DMS53 treated with DMSO at 0.1 percent for 48 hours (cell line): ENCODE data around the gene LOXL3.
"Not testable (repeated sequence)": the region's sequence is repeated elsewhere in the genome, so short reads cannot be mapped to it uniquely, and the experiment has no call there.

Experiments used
- DNase-seq: peaks from one replicate; lab custom pipeline; 2025; ENCODE audit not compliant: unreplicated experiment; lab: John Stamatoyannopoulos, UW

The LOXL3 gene

DNA sequence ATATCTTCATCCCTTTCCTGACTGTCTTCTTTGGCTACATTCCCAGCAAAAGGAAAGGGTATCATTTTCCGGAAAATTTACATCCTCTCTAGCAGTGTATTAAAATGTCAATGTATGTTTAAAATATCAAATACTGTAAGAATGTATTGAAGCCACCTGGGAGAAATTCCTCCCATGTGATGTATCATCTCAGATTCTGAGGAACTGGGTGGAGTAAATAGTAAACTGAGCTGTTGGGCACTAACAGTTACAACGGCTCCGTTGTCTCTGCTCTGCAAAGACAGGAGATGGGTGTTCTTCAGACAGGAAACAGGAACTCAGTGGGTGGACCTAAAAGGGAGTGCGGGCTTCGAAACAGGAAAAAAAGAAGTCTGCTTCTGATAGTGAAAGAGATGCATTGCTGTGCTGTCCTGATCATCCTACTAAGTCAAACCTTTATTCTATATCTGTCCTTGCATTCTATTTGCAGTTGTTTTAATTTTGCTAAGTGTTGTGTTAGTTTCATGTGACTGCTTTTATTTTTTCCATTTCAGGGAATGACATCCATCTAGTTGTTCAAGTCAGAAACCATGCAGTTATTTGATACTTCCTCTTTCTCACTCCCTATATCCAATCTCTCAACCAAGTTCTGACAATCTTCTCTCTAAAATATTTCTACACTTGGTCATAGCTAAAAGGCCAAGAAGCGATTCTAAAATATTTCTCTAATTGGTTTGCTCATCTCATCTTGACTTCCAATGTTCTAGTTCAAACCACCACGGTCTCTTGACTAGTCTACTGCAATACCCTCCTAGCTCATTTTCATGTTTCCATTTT lies 20.2 kb upstream of the LOXL3 start:
- DNase-seq: no peak

DNA sequence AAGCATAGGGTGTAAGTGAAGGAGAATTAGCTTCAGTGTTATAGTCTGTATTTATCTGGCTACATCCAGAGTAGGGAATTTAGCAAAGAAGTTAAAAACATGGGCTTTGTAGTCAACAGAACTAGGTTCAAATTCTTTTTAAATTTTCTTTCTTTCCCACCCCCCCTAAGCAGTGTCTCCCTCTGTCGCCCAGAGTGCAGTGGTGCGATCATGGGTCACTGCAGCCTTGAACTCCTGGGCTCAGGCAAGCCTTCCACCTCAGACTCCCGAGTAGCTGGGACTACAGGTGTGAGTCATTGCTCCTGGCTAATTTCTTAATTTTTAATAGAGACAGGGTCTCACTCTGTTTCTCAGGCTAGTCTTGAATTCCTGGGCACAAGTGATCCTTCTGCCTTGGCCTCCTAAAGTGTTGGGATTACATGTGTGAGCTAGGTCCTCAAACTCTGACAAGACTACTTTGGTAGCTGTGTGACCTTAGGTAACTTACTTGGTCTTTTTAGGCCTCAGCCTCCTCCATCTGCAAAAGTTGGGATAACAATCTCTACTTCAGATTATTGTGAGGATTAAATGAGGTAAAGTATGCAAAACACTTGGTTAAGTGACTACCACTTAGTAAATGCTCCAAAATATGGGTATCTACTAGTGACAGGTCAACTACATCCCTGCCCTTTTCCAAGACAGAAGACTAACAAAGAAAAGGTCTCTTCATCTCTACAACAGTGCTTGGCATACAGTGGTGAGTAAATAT lies 18.6 kb upstream of the LOXL3 start:
- no peak for DNase-seq

DNA sequence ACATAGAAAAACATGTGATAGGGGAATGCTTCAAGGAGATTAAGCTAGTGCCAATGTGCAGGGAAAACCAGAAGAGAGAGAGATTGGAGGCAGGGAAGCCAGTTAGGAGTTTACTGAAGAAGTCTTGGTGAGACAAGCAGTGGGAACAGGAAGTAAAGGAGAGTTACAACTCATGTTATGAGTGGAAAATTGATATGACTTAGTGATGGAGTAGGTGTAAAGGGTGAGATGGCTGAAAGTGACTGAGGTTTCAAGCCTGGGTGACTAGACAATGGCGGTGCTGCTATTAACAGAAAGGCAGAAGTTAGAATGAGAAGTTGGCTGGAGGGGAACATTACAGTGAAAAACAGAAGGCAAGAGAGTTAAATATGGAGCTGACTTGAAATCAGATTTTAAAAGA lies 17.3 kb upstream of the LOXL3 start:
- DNase-seq: no peak

DNA sequence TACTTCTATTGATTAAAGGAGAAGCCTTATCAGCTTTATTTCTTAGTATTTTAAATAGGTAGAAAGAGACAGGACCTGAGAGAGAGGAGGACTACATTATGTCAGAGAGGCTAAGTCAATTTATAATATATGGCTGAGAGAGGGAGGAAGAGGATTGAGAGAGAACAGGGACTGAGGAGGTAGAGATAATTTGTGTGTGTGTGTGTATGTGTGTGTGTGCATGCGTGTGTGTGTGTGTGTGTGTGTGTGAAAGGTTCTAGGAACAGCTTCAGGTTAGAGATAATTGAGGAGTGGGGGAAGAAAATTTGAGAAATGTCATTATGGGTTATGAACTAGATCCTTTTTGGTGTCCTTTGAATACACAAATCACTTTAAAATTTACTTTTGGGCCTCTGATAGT lies 15.9 kb upstream of the LOXL3 start:
- DNase-seq: no peak

DNA sequence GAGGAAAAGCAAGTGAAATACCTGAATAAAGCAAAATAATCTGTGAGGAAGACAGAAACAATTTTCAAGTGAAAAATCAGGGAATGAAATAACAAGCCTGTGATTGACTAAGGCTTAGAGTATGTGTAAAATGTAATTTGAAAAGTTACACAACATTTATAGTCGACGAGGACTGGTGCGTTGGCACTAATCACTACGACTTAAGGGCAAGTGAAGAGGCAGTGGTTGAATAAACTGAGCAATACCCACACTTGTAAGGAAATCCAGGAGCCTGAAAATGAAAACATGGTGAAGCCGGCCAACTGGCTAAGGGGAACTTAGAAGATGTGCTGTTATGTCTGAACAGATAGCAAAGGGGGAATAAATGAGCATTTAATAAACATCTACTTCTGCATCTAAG lies 14.1 kb upstream of the LOXL3 start:
- no peak for DNase-seq

DNA sequence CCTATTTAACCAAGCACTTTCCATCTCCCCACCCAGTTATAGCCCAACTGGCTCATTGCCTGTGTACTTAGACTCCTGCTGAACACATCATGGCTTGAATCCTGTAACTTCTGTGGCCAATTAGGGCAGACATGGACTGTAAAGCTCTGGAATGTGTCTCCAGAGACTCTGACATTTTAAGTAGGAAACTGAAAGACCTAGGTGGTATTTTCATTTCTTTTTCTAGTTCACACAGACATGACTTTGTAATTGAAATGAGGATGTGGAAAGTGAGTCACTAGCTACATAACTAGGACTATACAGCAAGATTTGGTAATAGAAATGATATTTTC lies 13.0 kb upstream of the LOXL3 start:
- DNase-seq: no peak

DNA sequence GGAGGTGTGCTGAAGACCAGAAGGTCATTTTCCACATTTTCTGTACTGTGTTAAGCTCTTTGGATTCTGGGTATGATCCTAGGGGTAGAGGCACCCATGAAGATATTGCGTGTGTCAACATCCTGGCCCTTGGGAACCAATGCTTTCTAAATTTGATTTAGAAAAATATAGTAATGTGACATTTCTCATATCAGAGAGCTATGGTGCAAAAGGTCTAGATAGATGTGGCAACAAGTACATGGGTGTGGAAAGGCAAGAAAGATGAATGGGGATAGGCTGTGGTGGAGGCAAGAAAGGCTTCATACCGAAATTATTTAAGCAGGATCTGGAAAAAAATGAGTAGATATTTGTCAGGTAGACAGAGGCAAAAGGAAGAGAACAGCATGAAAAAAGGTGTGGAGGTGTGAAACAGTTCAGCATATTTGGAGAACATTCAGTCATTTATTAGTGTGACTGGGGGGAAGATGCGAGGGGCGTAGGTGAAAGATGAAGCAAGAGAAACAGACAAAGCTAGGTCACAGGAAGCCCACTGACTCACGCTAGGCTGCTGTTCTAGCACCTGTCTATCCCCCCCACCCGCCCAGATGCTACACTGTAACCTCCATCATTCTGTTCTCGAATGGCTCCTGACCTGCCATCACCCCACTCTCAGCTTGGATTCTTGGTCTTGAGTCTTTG lies 12.5 kb upstream of the LOXL3 start:
- no peak for DNase-seq

DNA sequence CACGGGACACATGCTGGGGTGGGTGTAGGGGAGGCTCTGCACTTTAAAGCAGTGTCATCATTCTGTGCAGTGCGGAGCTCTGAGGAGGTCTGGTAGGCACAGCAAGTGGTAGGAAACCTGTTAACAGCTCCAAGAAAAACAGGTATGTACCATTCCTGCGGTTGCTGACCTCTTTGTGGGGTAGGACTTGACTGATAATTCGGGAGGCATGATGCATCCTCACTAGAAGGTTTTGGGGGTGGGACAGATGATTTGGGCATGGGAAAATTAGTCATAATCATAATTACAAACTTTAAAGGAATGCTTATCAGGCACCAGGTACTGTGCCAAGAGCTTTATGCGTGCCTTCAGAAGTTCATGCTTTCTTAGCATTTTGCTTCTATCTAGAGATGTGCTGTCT lies 10.5 kb upstream of the LOXL3 start:
- DNase-seq: no peak

DNA sequence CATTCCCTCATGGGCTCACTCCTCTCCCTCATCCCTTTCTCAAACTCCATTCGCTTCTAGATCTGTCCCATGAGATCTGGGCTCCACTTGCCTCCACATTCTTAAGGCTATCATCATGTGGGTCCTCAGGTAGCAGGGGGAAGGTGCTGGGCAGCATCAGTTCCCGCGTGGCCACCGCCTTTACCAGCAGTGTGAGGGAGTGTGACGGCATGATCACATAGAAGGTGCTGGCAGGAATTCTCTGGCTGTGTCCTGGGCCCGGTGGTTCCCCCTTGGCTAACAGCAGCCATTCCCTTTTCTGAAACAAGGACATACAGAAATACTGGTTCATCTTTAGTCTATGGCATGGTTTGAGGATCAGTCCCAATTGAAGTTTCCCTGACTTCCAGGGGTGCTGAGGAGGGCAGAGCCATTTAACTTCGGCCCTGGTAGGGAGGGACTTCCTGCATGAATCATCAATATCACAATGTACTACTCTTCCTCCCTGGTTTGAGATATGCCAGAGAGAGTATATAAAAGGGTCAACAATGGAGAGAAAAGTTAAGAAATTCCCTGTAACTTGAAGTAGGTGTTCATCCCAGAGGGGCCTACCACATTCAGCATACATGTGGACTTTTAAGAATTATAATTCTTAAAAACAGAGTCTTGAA lies 8.5 kb upstream of the LOXL3 start:
- no peak for DNase-seq

DNA sequence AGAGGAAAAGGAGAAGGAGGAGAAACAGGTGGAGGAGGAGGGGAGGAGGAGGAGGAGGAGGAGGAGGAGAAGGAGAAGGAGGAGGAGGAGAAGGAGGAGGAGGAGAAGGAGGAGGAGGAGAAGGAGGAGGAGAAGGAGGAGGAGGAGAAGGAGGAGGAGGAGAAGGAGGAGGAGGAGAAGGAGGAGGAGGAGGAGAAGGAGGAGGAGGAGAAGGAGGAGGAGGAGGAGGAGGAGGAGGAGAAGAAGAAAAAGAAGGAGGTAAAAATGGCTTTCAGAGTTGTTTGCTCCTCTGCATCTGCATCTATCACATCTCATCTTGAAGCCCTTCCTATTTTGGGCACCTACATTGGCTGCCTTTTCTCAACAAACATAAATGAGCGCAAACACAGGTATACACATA lies 7.3 kb upstream of the LOXL3 start:
- DNase-seq: not testable (repeated sequence)

DNA sequence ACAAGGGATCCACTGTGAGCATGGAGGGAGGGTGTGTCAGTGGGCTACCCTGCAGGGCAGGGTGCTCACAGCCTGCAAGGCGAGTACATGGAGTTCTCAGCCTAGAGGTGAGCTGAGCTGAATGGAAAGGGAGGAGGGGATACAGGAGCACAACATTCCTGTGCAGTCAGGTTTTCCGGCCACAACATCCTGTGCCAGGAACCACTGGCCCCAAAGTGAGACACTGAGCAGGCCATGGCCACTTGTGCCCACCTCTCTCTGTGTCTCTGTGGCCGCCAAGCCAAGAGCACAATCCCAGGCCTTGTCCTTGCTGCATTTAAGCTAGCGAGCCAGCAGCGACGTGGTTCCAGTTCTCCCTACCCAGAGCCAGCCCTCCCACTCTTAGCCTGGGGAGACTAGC lies 6.8 kb upstream of the LOXL3 start:
- DNase-seq: no peak

DNA sequence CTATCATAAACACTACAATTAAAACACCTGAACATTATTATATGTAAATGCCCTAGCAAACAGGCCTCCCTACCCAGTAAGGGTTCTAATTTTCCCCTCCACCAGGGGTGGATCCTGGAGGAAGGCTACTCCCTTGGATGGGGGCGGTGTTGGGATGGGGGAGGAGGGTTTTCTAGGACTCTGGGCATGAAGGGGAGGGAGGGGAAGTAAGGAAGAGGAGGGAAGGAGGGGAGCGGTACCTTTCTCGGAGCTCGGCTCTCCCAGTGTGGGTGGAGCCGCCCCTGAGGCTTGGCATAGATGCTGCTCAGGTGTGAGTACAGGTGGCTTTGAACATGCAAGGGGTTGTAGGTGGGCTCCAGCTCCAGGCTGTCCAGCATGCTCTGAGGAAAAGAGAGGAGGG lies 6.2 kb upstream of the LOXL3 start:
- DNase-seq: no peak

DNA sequence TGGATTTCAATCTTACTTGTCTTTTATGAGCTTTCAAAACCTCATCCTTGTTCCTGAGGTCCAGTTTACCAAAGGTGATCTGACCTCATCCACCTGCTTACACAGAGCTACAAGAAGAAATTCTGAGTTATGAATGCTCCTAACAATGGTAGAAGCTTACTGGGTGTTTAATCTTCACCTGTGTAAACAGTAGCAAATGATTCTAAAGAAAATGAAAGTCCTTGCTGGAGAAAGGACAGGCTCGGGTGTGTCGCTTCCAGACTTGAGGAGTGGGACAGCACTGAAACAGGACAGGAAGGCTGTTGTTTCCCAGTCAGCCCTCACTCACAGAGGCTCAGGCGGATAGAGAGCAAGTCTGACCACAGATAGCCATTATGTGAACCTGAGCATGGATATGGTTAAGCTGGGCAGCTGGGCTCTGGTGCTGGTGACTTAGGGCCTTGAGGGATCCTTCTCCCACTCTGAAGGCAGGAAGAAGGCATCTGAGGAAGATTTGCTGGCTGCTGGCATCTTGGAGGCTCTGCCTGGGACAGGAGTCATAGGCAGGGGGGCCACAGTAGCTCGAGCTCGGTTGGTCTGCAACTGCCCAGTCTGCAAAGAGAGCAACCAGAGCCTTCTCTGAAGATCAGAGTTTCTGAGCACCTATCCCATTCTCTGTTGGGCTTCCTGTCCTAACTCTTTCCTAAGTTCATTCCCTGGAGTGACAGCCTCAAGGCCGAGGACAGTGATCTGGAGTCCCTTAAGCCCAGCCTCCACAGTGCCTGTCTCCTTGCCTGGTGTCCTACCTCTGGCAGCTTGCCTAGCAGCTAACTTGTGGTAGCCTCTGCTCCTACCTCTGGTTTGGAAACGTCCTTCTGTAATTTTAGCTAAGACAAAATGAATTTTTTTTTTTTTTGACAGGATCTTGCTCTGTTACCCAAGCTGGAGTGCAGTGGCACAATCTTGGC lies 4.8 kb upstream of the LOXL3 start:
- no peak for DNase-seq

DNA sequence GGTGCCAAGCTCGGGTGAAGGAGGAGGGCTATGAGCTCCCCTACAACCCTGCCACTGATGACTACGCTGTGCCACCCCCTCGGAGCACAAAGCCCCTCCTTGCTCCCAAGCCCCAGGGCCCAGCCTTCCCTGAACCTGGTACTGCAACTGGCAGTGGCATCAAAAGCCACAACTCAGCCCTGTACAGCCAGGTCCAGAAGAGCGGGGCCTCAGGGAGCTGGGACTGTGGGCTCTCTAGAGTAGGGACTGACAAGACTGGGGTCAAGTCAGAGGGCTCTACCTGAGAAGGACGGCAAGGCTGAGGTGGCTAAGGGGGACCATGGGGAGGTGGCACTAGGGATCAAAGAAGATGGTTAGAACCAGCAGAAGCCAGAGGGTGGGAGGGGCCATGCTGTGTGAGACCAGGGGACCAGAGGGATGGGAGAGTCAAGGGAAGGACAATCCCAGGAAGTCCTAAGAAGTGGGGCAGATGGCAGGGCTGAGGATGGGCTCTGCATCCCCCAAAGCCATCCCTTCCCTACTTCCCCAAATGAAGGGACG lies 3.2 kb upstream of the LOXL3 start:
- DNase-seq: no peak

DNA sequence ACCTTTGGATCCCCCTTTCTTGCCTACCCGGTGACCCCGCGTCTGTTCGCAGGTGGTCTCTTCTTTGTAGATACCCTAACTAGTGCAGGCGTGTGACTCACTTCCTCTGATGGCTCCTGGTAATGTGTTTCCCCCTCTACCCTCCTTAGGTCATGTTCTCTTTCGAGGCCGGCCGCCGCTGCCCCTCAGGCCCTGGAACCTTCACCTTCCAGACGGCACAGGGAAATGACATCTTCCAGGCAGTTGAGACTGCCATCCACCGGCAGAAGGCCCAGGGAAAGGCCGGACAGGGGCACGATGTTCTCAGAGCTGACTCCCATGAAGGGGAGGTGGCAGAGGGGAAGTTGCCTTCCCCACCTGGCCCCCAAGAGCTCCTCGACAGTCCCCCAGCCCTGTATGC lies 2.4 kb upstream of the LOXL3 start:
- DNase-seq: no peak

DNA sequence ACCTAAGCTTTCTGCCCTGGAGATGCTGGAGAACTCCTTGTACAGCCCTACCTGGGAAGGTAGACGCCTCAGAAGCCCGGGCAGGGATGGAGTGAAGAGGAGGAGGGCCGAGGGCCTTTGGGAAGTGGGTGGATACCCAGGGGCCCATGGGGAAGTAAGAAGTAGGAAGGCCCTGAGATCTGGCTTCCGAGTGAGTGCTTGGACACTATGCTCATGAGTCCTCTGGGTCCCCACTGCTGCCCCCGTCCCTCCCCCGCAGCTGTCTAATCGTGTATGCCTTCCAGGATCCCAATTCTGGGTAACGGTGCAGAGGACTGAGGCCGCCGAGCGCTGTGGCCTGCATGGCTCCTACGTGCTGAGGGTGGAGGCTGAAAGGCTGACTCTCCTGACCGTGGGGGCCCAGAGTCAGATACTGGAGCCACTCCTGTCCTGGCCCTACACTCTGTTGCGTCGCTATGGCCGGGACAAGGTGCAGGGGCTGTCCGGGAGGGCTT lies 1.9 kb upstream of the LOXL3 start:
- no peak for DNase-seq

DNA sequence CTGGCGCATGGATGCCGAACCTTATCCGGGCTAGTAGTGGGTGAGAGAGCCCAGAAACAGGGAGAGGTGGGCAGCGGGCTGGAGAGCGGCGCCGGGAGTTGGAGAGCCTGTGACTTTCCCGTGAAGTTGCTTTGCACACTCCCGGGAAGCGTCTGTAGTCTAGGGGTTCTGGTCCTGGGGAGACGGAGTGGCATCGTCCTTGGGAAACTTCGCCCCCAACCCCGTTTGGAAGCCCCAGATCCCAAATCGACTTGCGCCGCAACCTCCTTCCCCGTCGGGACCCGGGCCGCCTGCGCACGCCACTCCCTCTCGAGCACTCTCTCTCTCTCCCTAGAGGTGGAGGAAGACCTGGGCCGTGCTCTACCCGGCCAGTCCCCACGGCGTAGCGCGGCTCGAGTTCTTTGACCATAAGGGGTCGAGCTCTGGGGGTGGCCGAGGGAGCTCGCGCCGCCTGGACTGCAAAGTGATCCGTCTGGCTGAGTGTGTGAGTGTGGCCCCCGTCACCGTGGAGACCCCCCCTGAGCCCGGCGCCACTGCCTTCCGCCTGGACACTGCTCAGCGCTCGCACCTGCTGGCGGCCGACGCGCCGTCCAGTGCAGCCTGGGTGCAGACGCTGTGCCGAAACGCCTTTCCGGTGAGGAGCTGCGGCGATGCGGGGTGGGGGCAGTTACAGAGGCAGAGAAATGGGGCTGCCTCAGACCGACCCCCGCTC lies 1.2 kb upstream of the LOXL3 start:
- peak; percentile 70 for DNase-seq

DNA sequence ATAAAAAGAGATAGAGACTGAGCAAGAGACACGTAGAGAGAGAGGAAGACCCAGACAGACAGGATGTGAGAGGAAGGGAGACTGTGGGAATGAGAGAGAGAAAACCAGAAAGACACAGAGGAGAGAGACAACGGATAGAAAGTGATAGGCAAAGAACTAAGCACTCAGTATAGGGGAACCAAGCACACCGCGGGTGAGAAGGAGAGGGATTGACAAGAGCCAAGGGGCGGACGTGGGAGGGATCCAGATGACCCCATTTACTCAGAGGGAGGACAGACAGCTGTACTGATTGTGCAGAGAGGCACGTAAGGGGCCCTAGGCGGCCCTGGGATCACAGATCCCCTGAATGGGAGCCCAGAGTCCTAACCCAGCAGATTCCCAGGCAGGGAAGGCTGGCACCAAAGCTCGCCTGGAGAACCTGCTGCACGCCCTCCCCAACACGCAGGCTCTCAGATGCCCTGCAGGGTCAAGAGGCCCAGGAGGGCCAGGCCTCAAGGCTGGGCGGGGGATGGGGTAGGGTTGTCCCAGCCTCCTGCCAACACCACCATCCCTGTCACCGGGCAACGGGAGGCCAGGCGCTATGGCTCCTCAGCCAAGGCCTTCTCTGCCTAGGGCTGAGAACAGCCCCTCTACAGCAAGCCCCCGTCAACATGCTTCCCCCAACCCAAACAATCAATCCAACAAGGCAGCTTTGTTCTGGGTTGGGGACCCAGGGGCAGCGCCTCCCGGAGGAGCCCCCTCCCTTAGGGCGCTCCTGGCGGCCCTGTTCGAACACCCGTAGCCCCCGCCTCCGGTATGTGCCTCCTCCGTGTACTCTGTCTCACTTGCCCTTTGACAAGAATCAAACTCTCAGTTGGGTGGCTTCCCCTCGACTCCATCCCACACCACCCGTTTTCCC lies 579 bp downstream of the LOXL3 start:
- DNase-seq: no peak
